DMS114 treated with DMSO at 0.1 percent for 48 hours (cell line): ENCODE results near the gene ABCC3.

Source experiments
- DNase-seq: peaks from one replicate; lab custom pipeline; 2025; ENCODE audit not compliant: unreplicated experiment; lab: John Stamatoyannopoulos, UW

The ABCC3 gene

GRCh38 chr17:50728881-50729765 lies 94.4 kb downstream of the ABCC3 start:
- no peak for DNase-seq

GRCh38 chr17:50731575-50732460 lies 97.1 kb downstream of the ABCC3 start:
- DNase-seq = no peak

DNA sequence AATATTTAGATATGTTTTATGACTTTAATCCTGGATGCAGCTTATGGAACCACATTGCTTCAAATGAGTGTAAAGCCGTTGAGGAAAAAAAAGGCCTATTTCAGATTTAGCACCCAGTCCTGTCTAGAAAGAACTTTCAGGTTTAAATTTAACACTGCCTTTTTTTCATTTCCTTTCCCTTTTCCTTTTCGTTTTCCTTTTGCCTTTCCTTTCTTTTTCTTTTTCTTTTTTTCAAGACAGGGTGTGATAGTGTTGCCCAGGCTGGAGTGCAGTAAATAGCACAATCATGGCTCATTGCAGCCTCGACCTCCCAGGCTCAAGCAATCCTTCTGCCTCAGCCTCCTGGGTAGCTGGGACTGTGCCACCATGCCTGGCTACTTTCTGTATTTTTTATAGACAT lies 100.6 kb downstream of the ABCC3 start:
- DNase-seq = no peak

DNA sequence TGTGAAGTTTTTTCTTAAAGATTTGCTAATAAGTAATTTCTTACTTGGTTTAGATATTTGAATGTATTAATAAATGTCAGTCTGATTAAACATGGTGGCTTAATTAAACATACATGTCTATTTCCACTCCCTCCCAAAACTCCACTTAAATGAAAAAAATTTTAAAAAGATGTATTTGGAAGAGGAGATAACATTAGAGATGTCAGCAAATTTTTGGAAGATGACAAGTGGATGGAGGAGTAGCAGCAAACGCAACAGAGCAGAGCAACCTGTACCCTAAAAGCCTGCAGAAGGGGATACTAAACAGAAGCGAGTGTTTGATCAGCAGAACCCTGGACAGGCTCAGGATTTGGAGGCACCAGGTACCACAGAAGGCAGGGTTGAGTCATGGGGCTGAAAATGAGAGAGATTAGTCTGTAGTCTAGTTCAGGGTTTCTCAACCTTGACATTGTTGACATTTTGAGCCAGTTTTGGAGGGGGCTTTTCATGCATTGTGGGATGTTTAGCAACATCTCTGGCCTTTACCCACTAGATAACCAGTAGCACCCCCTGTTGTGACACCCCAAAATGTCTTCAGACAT lies 102.5 kb downstream of the ABCC3 start:
- DNase-seq = no peak

DNA sequence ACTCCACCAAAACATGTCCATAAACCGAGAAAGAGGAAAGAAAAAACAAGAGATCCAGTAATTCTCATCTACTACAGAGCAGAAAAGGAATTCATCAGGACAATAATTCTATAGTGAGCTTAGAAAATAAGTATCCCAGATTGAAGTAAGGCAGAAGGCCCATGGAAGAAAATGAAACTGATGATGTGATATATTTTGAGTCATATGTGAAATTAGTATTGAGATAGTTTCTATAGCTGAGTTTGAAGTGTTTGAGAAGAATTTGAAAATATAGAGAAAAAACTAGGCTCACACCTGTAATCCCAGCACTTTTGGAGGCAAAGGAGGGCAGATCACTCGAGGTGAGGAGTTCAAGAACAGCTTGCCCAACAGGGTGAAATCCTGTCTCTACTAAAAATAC lies 104.4 kb downstream of the ABCC3 start:
- no peak for DNase-seq
